A549 (cell line): Measurements from ENCODE around the gene INO80.

Experiments
- BHLHE40 ChIP-seq: IDR thresholded peaks from 2 replicates; pipeline ENCODE4 v1.6.1; 2012; ENCODE audit warnings: low read depth, low read length, inconsistent platforms
- CEBPB ChIP-seq, 2 experiments: fragments of >200 bp in 1 of 2; sonication (Bioruptor Twin) in 1 of 2; formaldehyde crosslinking in 1 of 2; IDR thresholded peaks; 2 replicates each; pipeline ENCODE4 v1.6.1; 2012 to 2016
- CHD4 ChIP-seq: fragments of 200-600 bp; sonication (generic); IDR thresholded peaks from 2 replicates; pipeline ENCODE4 v1.6.1; 2016; ENCODE audit warnings: antibody characterized with exemption, mild to moderate bottlenecking, borderline replicate concordance
- CTCF ChIP-seq: fragments of >200 bp; sonication (Bioruptor Twin); formaldehyde crosslinking; IDR thresholded peaks from 3 replicates; pipeline ENCODE4 v1.5.1; 2016
- ELK1 ChIP-seq: fragments of 150-350 bp; IDR thresholded peaks from 2 replicates; pipeline ENCODE4 v1.6.1; 2014; ENCODE audit warnings: low read depth, mild to moderate bottlenecking, low read length
- JUN ChIP-seq, 2 experiments: fragments of >200 bp; sonication (Bioruptor Twin); formaldehyde crosslinking; IDR thresholded peaks; 2 replicates in 1 of 2; 3 replicates in 1 of 2; pipeline ENCODE4 v1.6.1; 2016 to 2017
- MAX ChIP-seq: IDR thresholded peaks from 2 replicates; pipeline ENCODE4 v1.6.1; 2012
- MYC ChIP-seq: IDR thresholded peaks from 2 replicates; pipeline ENCODE4 v1.6.1; 2012; ENCODE audit warnings: mild to moderate bottlenecking, inconsistent platforms, low read length, improper control_type of control experiment, borderline replicate concordance
- NR3C1 ChIP-seq: fragments of >200 bp; sonication (Bioruptor Twin); formaldehyde crosslinking; IDR thresholded peaks from 3 replicates; pipeline ENCODE4 v1.6.1; 2017
- POLR2A ChIP-seq: IDR thresholded peaks from 2 replicates; pipeline ENCODE4 v1.6.1; 2012; ENCODE audit warnings: mild to moderate bottlenecking, low read length
- RFX5 ChIP-seq: fragments of 450-650 bp; IDR thresholded peaks from 2 replicates; pipeline ENCODE4 v1.7.1; 2014; ENCODE audit warnings: antibody characterized with exemption, mild to moderate bottlenecking, moderate library complexity
- USF2 ChIP-seq: fragments of 450-650 bp; IDR thresholded peaks from 2 replicates; pipeline ENCODE4 v1.6.1; 2014; ENCODE audit warnings: antibody characterized with exemption
- ZNF302 ChIP-seq: fragments of 250-450 bp; sonication (Bioruptor Pico); IDR thresholded peaks from 2 replicates; pipeline ENCODE4 v1.9.0; 2021; ENCODE audit warnings: inconsistent platforms, mild to moderate bottlenecking, moderate library complexity

GRCh38 chr15:41061667-41062066 is 54.4 kb downstream of the INO80 start:
- no peak for TF ChIP-seq POLR2A
- no peak for TF ChIP-seq ELK1
- TF ChIP-seq CEBPB (IDR thresholded peaks at IDR 0.05) = no peak
- TF ChIP-seq CTCF = no peak
- TF ChIP-seq RFX5 = no peak
- TF ChIP-seq MYC = no peak
- no peak for TF ChIP-seq MAX
- TF ChIP-seq ZNF302 (CRISPR knock-in tag) = no peak
- TF ChIP-seq JUN (IDR thresholded peaks at IDR 0.05) = no peak
- no peak for TF ChIP-seq NR3C1
- no peak for TF ChIP-seq USF2
- TF ChIP-seq CHD4 = no peak
- TF ChIP-seq BHLHE40 = no peak
